Ishikawa (cell line): ENCODE results near the gene P3H4.

ENCODE experiments used
- CEBPB ChIP-seq: IDR thresholded peaks from 2 replicates; pipeline ENCODE4 v1.6.1; 2012
- CREB1 ChIP-seq: IDR thresholded peaks from 2 replicates; pipeline ENCODE4 v1.6.1; 2012; ENCODE audit warnings: low read depth
- EGR1 ChIP-seq: IDR thresholded peaks from 2 replicates; pipeline ENCODE4 v1.6.1; 2012
- EP300 ChIP-seq: IDR thresholded peaks from 2 replicates; pipeline ENCODE4 v1.6.1; 2012; ENCODE audit warnings: borderline replicate concordance
- FOXM1 ChIP-seq: IDR thresholded peaks from 2 replicates; pipeline ENCODE4 v1.6.1; 2012; ENCODE audit warnings: low read depth, borderline replicate concordance
- NFIC ChIP-seq: IDR thresholded peaks from 2 replicates; pipeline ENCODE4 v1.6.1; 2012
- RAD21 ChIP-seq: IDR thresholded peaks from 2 replicates; pipeline ENCODE4 v1.6.1; 2012; ENCODE audit warnings: low read depth
- TAF1 ChIP-seq: IDR thresholded peaks from 2 replicates; pipeline ENCODE4 v1.6.1; 2012; ENCODE audit warnings: low read depth, mild to moderate bottlenecking
- TCF12 ChIP-seq: IDR thresholded peaks from 2 replicates; pipeline ENCODE4 v1.6.1; 2012; ENCODE audit warnings: low read depth
- TEAD4 ChIP-seq: IDR thresholded peaks from 2 replicates; pipeline ENCODE4 v1.6.1; 2012
- YY1 ChIP-seq: IDR thresholded peaks from 2 replicates; pipeline ENCODE4 v1.6.1; 2012; ENCODE audit warnings: low read depth
- ZBTB7A ChIP-seq: IDR thresholded peaks from 2 replicates; pipeline ENCODE4 v1.6.1; 2012; ENCODE audit warnings: low read depth
- TF ChIP-seq, protein P1 (sequence below): IDR thresholded peaks from 2 replicates; pipeline ENCODE4 v1.6.1; 2012; ENCODE audit warnings: low read depth, mild to moderate bottlenecking
- TF ChIP-seq, protein P2 (sequence below): IDR thresholded peaks from 2 replicates; pipeline ENCODE4 v1.6.1; 2012
- TF ChIP-seq, protein P3 (sequence below): IDR thresholded peaks from 2 replicates; pipeline ENCODE4 v1.6.1; 2012

The P3H4 gene

DNA sequence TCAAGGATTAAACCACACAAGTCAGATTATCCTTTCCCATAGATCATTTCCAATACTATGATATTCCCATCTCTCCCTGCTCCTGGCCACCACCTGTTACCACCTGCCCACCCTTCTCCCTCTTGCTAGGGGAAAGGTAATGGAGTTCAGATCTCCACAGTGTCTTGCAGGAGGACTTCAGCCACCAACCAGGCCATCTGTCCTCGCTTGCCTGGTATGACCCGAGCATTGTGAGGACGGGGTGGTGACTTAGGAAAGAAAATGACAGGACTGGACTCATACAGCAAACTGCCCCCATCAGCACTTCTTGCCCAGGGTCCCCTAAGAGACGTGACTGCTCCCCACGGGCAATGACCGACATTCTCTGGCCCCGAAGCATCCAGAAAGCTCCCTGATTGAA, 11.8 kb upstream of the P3H4 start:
- TF ChIP-seq CEBPB (no peak), YY1 (no peak), TCF12 (no peak), ZBTB7A (no peak), CREB1 (no peak), TEAD4 (no peak), TAF1 (no peak), EGR1 (no peak), RAD21 (no peak), FOXM1 (no peak), NFIC (no peak)
- TF ChIP-seq, protein P1, sequence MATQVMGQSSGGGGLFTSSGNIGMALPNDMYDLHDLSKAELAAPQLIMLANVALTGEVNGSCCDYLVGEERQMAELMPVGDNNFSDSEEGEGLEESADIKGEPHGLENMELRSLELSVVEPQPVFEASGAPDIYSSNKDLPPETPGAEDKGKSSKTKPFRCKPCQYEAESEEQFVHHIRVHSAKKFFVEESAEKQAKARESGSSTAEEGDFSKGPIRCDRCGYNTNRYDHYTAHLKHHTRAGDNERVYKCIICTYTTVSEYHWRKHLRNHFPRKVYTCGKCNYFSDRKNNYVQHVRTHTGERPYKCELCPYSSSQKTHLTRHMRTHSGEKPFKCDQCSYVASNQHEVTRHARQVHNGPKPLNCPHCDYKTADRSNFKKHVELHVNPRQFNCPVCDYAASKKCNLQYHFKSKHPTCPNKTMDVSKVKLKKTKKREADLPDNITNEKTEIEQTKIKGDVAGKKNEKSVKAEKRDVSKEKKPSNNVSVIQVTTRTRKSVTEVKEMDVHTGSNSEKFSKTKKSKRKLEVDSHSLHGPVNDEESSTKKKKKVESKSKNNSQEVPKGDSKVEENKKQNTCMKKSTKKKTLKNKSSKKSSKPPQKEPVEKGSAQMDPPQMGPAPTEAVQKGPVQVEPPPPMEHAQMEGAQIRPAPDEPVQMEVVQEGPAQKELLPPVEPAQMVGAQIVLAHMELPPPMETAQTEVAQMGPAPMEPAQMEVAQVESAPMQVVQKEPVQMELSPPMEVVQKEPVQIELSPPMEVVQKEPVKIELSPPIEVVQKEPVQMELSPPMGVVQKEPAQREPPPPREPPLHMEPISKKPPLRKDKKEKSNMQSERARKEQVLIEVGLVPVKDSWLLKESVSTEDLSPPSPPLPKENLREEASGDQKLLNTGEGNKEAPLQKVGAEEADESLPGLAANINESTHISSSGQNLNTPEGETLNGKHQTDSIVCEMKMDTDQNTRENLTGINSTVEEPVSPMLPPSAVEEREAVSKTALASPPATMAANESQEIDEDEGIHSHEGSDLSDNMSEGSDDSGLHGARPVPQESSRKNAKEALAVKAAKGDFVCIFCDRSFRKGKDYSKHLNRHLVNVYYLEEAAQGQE: no peak
- TF ChIP-seq, protein P2, sequence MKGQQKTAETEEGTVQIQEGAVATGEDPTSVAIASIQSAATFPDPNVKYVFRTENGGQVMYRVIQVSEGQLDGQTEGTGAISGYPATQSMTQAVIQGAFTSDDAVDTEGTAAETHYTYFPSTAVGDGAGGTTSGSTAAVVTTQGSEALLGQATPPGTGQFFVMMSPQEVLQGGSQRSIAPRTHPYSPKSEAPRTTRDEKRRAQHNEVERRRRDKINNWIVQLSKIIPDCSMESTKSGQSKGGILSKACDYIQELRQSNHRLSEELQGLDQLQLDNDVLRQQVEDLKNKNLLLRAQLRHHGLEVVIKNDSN: no peak
- TF ChIP-seq, protein P3, sequence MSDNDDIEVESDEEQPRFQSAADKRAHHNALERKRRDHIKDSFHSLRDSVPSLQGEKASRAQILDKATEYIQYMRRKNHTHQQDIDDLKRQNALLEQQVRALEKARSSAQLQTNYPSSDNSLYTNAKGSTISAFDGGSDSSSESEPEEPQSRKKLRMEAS: no peak

DNA sequence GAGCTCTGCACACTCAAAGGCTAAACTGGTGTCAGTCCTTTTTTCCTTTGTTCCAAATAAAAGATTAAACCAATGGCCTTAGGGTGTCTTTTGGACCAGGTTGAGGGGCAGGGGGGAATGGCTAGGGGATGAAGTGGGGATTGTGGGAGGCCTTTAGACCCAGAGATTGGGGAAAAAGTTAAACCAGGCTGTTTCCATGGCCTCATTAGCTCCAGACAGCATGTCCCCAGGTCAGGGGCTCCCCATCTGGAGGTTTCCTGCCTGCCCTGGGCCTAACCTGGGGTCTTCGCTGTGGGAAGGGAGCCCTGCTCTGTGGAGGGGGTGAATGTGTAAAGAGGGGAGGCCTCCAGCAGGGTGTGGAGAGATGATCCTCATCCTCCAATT, 11.4 kb upstream of the P3H4 start:
- TF ChIP-seq FOXM1 (no peak), YY1 (no peak), TEAD4 (no peak), EGR1 (no peak), EP300 (no peak), RAD21 (no peak), NFIC (no peak), CEBPB (no peak), TAF1 (no peak), ZBTB7A (no peak), CREB1 (no peak), TCF12 (no peak)
- TF ChIP-seq, protein P2: no peak
- TF ChIP-seq, protein P3: no peak
- TF ChIP-seq, protein P1: no peak

DNA sequence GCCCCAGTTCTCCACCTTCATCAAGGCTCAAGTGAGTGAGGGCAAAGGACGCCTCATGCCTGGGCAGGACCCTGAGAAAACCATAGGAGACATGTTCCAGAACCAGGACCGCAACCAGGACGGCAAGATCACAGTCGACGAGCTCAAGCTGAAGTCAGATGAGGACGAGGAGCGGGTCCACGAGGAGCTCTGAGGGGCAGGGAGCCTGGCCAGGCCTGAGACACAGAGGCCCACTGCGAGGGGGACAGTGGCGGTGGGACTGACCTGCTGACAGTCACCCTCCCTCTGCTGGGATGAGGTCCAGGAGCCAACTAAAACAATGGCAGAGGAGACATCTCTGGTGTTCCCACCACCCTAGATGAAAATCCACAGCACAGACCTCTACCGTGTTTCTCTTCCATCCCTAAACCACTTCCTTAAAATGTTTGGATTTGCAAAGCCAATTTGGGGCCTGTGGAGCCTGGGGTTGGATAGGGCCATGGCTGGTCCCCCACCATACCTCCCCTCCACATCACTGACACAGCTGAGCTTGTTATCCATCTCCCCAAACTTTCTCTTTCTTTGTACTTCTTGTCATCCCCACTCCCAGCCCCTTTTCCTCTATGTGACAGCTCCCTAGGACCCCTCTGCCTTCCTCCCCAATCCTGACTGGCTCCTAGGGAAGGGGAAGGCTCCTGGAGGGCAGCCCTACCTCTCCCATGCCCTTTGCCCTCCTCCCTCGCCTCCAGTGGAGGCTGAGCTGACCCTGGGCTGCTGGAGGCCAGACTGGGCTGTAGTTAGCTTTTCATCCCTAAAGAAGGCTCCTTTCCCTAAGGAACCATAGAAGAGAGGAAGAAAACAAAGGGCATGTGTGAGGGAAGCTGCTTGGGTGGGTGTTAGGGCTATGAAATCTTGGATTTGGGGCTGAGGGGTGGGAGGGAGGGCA, 10.7 kb upstream of the P3H4 start:
- TF ChIP-seq TAF1: no peak
- TF ChIP-seq RAD21: no peak
- TF ChIP-seq ZBTB7A: no peak
- TF ChIP-seq, protein P3: no peak
- no peak for TF ChIP-seq TEAD4
- no peak for TF ChIP-seq CREB1

DNA sequence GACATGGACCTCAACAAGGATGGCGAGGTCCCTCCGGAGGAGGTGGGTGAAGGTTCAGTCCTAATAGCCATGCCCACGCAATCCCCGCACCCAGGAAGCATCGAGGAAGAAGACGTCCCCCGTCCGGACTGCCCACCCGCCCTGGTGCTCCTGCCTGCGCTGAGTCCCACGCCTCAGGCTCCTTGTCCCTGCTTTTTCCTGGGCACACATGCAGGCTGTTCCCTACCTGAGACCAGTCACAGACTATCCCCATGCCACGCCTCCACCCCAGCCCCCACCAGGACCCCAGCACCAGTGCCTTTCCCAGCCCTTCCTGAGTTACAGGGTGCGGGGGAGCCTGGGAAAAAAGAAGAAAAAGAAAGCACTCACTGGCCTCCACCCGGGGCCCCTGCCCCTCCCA, 10.0 kb upstream of the P3H4 start:
- TF ChIP-seq, protein P2: no peak
- TF ChIP-seq FOXM1: no peak
- no peak for TF ChIP-seq TEAD4
- TF ChIP-seq, protein P1: no peak
- TF ChIP-seq EP300: no peak
- no peak for TF ChIP-seq CEBPB
- no peak for TF ChIP-seq RAD21
- no peak for TF ChIP-seq NFIC
- TF ChIP-seq ZBTB7A: no peak
